ENCODE results near the gene TTC33.
"Not testable (repeated sequence)": the region's sequence is repeated elsewhere in the genome, so short reads cannot be mapped to it uniquely, and the experiment has no call there.

TTC33 gene

DNA sequence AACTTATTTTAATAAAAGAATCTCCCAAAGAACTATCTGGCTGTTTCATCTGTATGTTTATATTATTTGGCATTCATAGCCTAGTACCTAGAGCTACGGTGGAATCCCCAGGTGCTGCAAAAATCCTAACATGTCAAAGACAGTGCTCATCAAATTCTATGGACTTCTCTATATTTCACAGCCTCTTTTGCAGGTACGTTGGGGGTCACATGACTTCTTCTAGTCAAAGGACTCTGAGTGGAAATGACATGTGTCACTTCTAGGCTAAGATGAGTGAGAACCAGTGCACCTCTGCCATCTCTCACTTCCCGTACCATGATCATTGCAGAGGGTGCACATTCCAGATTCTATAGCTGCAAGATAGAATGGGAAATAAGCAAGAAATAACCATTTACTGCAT, 148.6 kb downstream of the TTC33 start:
- DNase-seq (ENCODE audit: low spot score), result no peak

DNA sequence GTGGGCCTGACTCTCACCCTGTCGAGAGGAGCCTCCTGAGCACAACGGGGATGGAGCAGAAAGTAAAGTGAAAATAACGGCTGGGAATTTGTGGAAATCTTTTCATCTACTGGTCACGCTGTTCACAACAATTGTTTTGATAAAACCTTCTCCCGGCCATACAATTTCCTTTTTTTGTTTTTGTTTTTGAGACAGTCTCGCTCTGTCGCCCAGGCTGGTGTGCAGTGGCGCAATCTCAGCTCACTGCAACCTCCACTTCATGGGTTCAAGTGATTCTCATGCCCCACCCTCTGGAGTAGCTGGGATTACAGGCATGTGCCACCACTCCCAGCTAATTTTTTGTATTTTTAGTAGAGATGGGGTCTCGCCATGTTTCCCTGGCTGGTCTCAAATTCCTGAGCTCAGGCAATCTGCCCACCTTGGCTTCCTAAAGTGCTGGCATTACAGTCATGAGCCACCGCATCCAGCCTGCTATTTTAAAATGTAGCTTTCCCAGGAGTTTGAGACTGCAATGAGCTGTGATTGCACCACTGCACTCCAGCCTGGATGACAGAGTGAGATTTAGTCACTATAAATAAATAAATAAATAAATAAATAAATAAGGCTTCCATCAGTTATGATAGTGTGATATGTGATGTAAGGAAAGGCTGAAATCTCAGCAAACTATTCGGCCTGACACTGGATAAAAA, 149.5 kb downstream of the TTC33 start:
- DNase-seq (ENCODE audit: low spot score), result no peak

DNA sequence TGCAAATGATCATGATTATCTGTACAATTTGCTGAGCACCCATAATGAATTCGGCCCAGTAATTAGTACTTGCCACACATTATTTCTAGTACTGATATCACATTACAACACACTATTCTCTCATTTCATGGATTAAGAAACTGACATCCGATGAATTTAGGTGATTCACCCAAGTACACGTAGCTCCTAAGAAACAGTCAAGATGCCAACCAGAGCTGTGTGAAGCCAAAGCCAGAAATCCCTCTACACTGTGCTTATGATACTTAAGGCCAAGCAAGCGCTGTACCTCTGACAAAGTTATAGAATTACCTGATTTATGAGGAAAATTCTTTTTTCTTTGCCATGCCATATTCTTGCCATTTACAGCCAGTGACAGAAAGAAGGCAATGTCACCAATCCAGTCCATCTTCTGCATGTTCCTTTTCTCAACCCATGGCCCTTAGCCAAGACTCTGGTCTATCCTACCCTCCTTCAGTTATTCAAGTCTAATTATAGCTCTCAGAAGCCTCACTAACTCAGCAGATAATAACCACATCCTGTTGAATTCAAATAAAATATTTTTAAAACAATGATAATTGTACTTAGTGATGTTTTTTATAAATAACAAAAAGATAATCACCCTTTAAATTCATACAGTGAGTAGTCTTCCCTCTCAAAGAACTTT, 150.3 kb downstream of the TTC33 start:
- no peak for DNase-seq (ENCODE audit: low spot score)

DNA sequence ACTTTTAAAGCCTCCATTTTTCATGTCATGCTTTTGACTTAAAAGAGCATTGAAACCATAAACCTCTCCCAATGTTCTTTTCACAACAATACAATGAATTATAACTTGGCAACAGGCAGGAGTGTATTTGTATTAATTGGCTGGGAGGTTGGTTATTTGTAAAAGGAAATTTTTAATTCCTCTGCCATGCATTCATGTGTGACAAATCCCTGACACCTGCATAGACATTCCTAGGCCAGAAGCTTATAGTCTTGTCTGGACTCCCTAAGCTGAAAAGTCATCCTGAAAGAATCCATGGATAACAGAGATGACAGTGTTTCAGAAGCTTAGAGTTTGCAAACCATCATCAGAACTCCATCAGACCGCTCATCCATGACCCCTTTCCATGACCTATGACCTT, 152.4 kb downstream of the TTC33 start:
- DNase-seq (ENCODE audit: low spot score), result no peak

DNA sequence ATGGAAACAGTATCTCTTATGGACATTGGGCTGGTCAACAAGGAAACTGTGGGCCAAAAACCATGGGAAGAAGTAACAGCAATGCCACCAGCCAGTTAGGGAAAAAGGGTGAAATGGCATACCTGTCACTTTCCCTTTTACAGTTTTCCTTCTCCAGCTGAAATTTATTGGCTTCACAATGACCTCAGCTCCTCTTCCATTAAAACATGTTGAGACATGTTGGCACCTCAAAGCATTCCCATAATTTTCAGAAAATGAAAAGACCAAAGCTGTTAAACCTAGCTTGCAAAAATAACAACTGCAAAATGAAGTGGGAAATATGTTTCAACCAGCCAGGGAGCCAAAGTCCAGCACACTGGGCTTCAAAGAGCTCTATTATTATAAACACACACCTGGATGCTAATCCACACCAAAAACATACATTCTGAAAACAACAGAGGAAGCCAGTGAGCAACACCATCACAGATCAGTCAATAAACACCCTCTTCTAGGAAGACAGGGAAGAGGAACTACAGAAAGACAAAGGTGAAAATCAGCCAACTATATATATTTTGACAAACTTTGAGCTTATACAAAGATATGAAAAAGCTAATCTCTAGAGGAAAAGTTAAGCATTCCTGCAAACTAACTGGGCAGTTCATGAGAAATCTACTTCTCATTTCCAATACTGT, 154.4 kb downstream of the TTC33 start:
- DNase-seq (ENCODE audit: low spot score), result no peak

DNA sequence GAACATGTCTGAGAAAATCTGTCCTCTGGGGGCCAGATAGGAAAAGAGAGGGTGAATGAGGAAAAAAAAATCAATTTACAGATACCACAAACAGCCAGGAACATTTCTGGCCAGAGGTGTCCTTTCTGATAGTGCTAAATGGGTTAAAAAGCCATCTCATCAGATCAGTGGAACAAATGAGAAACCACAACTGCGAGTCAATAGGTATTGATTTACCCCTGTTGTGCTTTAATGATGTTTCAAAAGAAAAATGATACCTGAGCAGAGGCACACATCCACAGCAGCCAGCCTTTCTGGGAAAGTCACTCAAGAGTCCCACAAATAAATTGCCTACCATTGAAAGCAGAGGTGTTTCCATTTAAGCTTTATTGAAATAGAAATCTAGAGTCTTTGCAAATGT, 155.4 kb downstream of the TTC33 start:
- no peak for DNase-seq (ENCODE audit: low spot score)

DNA sequence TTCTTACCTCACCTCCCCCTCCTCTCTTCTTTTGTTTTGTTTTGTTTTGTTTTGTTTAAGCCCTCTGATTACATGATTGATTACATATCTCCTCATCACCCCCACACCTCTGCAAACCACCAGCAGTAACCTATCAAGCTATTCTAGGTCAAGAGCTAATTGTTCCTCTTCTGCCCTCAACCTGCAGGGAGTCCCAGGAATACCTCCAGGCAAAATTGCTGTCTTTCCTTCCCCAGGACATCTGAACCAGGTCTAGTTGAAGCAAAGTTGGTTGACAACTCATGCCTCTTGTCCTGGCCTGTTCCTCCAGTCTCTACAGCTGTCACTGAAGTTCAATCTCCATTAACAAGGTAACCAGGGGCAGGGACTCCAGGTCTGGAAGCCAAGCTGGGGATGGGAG, 156.1 kb downstream of the TTC33 start:
- DNase-seq (ENCODE audit: low spot score), result no peak

DNA sequence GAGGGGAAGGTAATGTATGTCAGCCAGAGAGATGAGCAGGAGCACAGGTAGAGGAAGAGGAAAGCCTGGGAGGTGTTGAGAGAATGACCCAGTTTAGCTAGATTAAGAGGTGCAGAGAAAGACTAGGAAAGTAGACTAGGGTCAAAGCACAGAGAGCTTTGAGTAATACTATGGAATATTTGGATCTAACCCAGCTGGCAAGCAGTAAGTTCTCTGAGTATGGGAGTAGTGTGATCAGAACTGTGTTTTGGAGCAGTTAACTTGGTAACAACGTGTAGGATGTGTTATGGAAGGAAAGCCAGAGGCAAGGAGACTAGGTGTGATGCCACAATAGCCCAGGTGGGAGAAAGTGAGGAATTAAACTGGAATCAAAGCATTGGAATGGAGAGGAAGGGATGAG, 160.9 kb downstream of the TTC33 start:
- no peak for DNase-seq (ENCODE audit: low spot score)

DNA sequence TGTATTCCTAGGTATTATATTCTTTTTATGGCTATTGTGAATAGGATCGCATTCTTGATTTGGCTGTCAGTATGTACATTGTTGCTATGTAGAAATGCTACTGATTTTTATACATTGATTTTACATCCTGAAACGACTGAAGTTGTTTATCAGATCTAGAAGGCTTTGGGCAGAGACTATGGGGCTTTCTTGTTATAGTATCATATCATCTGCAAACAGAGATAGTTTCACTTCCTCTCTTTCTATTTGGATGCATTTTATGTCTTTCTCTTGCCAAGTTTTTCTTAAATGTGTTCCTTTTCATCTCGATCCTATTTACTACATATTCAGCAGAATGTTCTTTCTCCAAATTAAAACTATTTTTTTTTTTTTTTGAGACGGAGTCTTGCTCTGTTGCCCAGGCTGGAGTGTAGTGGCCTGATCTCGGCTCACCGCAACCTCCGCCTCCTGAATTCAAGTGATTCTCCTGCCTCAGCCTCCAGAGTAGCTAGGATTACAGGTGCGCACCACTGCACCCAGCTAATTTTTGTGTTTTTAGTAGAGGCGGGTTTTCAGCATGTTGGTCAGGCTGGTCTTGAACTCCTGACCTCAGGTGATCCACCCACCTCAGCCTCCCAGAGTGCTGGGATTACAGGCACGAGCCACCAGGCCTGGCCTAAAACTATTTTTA, 163.9 kb downstream of the TTC33 start:
- DNase-seq (ENCODE audit: low spot score), result not testable (repeated sequence)

DNA sequence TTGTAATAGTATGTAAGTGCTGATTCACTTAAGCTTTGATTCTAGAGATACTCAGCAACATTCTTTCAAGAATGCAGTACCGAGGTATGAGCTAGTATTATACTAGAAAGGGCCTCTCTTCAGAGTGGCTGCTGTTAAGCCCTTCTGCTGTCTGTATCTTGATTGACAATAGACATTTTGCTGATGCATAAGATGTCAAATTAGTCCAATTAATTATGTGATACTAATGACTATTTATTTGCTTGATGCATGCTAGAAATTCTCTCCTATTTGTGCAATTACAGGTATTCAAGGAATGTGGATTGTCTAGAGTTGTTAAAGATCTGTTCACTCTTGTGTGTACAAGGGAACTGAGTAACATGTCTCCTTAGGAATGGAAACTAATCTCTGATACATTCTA, 168.4 kb downstream of the TTC33 start:
- DNase-seq (ENCODE audit: low spot score), result no peak

DNA sequence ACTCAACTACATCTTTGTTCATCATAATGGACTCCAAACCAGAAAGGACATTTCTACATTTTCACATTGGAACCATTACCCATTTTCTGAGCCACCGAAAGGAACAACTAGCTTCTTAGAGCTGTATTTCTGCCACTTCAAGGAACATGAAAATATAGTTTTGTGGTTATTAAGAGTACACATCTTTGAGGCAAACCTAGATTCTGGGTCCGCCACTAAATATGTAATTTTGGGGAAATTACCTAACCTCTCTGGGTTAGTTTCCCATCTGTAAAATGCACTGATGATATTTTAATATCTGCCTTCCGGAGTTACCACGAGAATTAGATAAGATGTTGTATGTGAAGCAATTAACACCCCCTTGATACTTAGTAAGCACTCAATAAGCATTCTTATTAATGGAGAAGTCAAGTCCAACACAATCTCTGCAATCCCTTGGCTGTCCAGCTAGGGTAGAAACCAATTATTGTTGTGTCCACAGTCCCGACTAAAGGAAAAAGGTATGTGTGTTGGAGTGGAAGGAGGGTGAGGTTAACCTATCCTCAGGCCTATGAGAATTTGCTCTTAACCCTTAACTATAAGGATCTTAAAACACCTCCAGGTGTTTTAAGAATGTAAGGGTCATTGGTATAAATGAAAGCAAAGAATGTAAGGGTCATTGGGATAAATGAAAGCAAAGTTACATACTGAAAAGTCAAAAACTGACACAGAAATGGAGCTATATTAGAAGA, 170.1 kb downstream of the TTC33 start:
- no peak for DNase-seq (ENCODE audit: low spot score)

DNA sequence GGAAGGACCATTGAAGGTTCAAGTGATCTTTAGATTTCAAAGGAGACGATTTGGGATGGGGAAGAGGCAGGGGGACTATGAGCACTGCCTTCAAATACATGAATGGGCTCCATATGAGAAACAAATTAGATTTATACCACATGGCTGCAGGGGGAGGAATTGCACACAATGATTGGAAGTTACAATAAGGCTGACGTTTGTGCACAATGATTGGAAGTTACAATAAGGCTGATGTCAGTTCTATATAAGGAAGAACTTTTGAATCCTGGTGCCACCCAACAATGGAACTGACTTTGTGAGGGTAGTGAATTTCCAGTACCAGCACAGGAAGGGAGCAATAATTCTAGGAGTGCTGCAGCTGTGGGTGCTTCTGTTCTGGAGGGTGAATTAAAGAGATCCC, 171.7 kb downstream of the TTC33 start:
- no peak for DNase-seq (ENCODE audit: low spot score)

DNA sequence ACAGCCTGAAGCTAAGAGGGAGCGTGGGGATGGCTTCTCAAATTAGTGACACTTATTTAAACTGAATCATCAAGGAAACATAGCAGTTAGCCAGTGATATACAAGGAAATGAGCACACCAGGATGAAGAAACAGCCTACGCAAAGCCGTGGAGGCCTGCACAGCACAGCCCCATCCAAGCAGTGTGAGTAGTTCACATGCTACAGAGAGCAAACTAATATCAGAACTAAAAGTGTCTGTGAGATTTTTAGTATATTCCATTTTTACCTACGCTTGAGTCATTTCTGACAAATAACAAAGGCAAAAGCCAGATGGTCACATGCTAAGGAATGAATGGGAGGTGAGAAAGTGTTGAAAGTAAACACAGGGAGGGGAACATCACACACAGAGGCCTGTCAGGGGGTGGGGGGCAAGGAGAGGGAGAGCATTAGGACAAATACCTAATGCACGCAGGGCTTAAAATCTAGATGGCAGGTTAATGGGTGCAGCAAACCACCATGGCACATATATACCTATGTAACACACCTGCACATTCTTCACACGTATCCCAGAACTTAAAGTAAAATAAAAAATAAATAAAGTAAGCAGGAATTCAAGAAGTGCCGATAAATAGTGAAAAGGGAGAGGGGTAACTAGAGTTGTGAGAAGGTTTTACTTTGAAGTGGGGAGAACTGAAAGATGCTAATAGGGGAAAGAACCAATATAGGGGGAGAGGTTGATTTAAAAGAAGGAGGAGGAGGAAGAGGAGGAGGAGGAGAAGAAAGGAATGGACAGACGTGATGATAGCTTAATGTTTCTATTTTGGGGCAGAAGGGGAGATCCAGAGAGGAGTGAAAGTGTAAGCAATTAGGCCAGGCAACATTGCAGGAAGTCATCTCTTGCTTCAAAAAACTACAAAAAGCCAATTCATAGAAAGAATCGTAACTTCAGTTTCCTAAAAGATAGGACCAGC, 177.0 kb downstream of the TTC33 start:
- no peak for DNase-seq (ENCODE audit: low spot score)

DNA sequence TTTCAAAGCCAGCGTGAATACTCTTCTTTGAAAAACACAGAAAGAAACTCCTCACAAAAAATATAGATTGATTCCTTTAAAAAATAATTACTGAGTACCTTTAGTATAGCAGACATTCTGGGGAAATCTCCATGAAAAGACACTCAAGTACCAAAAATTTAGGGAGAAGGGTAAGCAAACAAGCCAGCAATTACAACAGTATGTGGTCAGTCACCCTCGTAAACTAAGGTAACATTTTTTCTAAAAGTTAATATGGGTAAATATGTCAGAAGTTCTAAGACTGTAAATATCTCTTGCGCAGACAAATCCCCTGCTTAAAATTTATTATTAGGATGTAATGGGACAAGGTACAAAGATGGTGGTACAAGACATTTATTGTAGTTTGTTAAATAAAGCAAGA, 178.0 kb downstream of the TTC33 start:
- DNase-seq (ENCODE audit: low spot score), result no peak

DNA sequence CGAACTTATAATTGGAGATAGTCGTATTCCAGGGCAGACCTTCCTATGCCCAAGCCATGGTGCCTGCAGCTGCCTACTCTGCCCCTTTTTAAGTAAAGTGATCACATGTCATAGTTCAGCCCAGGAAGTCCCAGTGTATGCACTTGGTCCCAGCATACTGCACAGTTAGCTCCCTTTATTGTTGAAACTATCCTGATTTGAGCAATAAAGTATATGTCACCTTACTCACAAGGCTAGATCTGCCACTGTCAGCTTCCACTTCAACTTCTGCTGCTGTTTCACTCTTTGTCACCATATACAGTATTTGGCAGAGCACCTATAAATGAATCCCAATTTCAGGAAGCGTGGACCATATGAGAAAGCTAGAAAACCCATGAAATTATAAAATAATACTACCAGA, 179.8 kb downstream of the TTC33 start:
- no peak for DNase-seq (ENCODE audit: low spot score)

DNA sequence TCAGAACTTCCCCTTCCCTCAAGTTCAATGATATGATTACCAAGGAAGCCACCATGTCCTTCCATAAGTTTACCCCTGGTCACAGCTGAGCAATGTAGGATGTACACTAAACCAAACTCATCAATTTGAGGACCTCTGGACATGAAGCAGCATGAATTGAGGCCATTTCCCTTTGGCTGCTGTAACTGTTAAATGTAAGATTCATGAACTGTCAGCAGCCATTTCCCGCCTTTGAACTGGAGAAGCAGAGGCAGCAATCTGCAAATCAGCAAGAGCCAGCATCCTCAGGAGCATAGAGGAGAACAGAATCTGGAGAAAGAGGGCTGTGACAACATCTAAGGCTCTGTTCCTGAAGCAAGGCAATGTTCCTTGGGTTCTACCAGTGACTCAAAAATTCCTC, 180.3 kb downstream of the TTC33 start:
- DNase-seq (ENCODE audit: low spot score), result no peak

DNA sequence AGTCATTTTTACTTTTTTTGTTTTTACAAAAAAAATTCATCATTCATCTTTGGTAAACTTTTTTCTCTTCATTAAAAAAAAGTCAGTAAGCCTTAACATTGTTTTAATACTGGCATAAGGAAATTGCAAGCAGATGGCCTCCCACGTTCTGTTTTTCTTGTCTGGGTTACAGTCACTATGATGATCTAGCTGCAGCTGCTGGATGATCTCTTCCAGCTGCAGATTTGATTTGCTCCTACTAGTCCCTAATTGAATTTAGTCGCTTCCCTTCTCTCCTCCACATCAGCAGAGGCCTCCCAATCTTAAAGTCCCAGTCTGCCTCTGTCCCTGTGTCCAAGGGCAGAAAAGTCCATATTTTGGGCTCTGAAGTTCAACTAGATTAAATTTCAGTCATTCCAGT, 182.8 kb downstream of the TTC33 start:
- no peak for DNase-seq (ENCODE audit: low spot score)

DNA sequence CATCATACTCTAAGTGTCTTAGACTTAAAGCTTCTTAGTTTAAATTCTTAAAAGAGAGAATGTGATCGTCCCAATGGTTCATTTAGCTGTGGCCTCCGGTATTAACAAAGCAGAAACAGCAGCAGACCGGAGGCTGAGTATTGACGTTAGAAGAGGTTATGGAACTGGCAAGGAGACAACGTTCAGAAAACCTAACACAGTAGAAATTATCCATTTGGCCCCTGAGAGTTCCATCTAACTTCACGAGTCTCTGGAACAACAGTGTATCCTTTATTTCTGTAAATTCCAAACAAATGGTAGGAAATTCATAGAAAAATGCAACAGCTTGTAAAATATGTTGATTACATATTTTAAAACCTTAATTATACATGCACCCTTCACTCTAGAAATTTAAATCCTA, 183.4 kb downstream of the TTC33 start:
- no peak for DNase-seq (ENCODE audit: low spot score)

DNA sequence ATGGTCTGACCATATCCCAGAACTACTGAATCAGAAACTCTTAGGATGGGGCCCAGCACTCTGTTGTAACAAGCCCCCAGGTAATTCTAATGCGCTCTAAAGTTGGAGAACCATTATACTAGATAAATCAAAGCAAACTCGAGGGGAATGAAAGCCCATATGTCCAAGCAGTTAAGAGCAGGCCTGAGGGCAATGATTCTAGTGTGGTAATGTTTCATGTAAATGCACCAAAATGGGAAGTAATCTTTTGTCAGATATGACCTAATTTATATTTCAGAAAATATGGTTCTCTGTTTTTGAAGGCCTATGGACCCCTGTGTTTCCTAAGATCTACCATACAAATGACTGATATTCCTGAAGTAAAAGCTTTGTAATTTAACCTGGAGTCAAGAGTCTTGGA, 184.0 kb downstream of the TTC33 start:
- DNase-seq (ENCODE audit: low spot score), result no peak

DNA sequence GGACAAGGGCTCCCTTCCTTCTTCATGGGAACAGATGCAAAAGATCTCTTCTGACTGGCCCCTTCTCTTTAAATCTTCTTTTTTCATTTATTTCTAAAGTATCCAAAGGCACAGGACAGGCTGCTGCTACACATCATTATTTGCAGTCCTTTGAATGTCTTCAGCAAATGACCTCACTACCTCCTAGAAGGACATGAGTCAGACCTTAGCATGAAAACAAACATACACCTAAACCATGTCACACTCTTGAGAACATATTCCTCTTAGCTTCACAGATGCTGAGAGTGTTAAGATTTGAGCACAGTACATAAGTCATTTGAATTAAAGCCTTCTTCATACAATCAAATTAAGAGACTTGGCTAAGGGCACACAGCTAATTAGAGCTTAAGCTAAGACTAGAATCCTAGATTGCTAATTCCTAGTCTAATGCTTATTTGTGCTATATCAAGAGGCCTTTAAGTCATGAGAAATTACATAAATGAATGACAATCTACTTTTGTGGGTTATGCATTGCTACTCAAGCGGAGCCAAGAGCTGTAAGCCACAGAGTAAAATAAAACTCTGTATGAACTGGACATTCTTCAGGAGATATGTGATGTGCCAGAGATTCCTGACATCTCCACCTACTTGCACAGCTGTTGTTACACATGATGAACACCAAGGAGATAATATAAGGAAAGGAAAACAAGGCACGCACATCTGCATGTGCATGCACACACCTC, 185.2 kb downstream of the TTC33 start:
- no peak for DNase-seq (ENCODE audit: low spot score)

All from hepatic stellate cell (primary cell).